ENCODE data around the gene INO80E.
A peak's percentile ranks its signal among the peaks of the same experiment; 100 is the strongest.
"Not testable (repeated sequence)": the region's sequence is repeated elsewhere in the genome, so short reads cannot be mapped to it uniquely, and the experiment has no call there.

Gene INO80E, protein sequence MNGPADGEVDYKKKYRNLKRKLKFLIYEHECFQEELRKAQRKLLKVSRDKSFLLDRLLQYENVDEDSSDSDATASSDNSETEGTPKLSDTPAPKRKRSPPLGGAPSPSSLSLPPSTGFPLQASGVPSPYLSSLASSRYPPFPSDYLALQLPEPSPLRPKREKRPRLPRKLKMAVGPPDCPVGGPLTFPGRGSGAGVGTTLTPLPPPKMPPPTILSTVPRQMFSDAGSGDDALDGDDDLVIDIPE

DNA sequence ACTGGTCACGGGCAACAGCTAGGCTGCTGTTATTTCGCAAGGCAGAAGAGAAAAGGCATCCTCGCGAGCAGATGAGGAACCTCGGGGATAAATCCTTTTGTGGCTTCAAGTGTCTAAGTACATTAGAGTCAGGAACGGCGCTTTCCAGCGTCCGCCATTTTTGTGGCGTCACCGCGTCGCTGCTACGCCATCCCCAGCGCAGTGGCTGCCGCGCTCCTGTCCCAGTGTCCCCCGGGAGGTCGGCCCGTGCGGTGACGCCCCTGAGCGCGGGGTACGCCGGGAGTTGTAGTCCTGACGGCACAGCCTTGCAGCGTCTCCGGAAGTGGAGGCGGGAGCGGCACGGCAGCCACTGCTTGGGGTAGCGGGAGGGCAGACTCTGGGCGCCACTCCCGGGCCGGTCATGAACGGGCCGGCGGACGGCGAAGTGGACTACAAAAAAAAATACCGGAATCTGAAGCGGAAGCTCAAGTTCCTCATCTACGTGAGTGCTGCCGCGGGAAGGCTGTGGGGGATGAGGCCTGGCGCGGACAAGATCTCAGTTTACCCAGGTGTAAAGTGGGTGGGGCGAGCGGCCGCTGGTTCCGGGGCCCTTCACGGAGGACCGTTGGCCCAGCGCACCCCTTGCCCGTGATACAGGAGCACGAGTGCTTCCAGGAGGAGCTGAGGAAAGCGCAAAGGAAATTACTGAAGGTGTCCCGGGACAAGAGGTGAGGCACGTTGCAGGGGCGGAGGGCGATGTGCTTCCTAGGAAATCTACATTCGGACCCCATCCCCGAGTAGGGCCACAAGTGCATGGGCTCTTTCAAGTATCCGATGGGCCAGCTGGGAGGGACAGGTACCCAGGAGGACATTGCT is at the start of gene INO80E:
INO80E (plus strand) TSS at position 331 of the 855 bp plus-strand sequence; CDS start at position 401, 70 bp downstream.
- peak; percentile 99 for DNase-seq (ENCODE audit: low spot score)

DNA sequence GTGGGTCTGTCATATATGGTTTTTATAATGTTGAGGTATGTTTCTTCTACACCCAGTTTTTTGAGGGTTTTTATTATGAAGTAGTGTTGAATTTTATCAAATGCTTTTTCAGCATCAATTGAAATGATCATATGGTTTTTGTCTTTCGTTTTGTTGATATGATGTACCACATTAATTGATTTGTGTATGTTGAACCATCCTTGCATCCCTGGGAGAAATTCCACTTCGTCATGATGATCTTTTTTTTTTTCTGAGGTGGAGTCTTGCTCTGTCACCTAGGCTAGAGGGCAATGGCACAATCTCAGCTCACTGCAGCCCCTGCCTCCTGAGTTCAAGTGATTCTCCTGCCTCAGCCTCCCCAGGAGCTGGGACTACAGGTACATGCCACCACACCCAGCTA is 48.1 kb upstream of the INO80E start:
- no peak for DNase-seq (ENCODE audit: low spot score)

DNA sequence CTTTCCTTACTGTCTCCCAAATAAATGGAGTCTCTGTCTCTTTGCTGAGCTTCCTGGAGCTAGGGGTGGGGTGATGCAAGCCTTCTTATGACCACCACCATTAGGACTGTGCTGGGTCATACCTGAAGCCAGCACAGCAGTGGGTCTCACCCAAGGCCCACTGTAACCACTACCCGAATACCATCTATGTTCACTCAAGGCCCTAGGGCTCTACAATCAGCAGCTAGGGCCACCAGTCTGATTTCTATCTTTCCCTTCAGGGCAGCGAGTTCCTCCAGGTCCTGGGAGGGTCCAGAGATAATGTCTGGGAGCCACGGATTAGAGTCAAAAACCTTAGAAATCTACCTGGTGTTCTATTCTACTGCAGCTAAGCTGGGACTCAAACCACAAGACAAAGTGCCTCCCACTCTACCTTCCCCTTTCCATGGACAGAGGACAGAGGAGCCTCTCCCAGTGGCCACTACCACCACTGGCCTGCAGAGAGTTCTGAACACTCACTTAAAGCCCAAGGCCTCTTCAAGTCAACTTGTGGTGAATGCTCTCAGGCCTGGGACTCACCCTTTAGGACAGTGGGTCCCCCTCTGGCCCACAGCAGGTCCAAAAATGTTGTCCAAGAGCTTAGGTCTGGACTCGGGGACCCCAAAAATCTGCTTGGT is 45.1 kb upstream of the INO80E start:
- DNase-seq (ENCODE audit: low spot score): no peak

DNA sequence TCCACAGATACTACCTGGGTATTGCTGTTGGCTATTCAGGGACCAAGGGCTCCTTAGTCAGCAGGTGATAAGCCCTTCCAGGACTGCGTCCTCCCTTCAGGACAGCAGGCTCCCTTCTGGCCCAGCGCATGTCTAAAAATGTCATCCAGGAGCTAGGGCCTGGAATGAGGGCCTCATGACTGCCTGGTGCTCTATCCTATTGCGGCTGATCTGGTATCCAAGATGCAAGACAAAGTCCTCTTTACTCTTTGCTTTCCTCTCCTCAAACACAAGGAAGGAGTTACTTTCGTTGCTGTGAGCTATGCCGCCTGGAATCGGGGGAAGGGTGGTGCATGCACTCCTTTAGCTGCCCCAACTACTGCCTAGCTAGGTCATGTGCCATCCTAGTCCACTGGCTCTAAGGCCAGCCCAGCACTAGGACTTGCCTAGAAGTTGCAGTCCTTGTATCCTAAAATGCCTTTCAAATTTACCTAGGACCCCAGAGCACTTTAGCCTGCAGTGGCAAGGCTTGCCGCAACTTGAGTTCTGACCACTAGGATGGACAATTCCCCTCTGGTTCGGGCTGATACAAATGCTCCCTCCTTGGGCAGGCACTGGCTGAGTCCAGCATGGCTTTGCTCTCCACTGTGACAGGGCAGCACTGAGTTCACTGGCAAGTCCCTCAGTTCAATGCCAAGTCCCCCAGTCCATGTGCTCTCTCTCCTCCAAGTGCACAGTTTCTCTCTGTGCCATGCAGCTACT is 44.2 kb upstream of the INO80E start:
- no peak for DNase-seq (ENCODE audit: low spot score)

DNA sequence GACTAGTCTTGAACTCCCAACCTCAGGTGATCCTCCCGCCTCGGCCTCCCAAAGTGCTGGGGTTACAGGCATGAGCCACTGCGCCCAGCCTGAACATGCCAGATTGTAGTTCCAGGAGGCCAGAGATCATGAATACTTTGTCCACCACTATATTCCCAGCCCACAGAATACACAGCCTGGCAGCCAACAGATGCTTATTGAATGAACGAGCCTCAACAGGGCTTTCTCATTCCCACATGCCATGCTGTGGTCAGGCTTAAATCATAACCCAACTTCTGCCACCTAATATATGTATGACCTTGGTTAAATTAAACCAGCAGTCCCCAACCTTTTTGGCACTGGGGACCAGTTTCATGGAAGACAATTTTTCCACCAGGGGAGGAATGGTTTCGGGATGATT is 37.3 kb upstream of the INO80E start:
- no peak for DNase-seq (ENCODE audit: low spot score)

DNA sequence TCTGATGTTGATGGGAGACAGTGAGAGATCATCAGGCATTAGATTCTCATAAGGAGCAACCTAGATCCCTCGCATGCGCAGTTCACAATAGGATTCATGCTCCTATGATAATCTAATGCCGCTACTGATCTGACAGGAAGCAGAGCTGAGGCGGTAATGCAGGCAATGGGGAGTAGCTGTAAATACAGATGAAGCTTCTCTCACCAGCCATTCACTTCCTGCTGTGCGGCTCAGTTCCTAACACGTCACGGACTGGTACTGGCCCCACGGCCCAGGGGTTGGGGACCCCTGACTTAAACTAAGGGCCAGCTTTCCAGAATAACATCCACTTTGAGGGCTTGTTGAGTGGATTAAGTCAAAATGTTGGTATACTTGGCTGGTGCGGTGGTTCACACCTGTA is 36.7 kb upstream of the INO80E start:
- no peak for DNase-seq (ENCODE audit: low spot score)

DNA sequence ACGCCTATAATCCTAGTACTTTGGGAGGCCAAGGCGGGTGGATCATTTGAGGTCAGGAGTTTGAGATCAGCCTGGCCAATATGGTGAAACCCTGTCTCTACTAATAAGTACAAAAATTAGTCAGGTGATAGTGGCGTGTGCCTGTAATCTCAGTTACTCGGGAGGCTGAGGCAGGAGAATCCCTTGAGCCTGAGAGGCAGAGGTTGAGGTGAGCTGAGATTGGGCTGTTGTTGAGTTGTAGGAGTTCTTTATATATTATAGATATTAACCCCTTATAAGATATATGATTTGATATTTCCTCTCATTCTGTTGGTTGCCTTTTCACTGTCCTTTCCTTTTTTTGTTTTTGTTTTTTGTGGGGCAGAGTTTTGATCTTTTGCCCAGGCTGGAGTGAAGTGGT is 36.2 kb upstream of the INO80E start:
- not testable (repeated sequence) for DNase-seq (ENCODE audit: low spot score)

DNA sequence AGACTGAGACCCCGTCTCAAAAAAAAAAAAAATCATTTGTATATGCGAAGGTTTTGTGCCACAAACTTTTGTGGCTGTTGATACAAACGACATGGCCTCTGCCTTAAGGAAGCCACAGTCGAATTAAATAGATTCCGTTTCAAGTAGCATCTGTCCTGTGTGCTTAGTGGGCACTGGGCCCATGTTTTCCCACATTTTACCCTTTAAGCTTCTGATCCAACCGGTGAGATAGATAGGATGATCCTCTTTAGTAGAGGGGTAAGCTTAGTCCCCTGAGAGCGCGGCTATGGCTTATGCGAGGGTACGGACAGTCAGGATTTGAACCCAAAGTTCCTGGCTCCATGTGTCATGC is 34.9 kb upstream of the INO80E start:
- no peak for DNase-seq (ENCODE audit: low spot score)

DNA sequence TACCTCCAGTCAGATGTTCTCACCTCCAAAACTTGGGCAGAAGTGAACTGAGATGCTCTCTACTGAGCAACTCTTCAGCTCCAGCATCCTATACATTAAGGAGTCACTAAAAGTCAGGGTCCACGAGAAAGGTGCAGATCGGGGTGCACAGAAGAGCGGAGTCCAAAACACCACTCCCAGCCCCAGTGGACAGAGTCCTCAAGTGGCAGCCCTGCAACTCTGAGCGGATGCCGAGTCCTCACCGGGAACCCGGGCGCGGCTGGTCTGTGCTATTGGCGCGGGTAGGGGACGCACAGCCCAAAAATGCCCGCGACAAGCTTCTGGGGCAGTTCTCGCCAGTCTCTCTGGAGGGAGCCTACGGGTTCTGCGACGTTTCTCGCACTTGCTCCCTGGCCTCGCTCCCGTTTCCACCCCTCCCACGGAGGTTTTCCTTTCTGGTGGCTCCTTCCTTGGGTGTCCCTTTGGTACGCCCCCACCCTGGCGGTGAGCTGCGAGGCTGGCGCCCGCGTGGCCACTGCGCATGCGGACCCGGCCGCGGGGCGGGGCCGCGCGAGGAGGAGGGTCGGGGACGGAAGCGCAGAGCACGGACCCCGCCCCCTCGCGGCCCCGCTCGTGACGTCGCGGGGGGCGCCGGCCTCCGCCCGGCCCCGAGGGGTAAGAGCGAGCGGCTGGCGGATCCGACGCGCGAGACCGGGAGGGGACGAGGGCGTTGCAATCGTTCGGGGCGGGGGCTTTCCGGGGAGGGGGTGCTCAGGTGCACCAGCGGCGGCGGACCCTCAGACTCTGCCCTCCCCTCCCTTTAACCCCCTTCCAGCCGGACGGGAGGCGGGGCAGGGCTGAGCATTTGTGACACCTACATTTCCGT is 34.3 kb upstream of the INO80E start, which contains the start of gene TMEM219:
TMEM219 (plus strand) TSS at position 601 of the 865 bp plus-strand sequence. CDS start 1,065 bp downstream, outside the sequence.
- peak; percentile 94 for DNase-seq (ENCODE audit: low spot score)

DNA sequence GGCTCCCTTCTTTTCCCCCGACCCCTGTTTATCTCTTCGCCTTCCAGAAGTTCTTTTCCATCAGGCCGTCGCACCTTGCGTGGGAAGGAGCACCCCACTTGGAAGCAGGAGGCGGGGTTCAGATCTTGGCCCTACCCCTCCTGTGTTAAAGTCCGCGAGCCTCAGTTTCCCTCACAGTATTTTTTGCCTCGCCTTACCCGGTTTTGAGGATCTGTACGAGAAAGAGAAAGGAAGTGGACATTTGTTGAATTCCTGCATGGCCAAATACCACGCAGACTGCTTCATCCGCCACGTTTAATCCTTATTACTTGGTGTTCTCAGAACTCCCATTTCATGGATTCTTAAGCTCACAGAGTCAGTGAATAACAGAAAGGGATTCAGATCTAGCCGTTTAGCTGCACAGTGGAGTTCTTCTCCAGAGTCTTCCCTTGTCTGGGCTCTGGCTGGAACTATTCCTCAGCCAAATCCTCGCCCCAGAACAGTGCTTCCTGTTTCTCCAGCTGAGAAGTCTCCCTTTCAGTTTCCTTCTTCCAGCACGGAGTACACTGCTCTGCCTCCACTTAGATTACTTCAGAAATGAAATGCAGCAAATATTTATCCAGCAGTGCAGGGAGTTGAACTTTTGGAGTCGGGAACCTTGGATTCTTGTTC is 33.6 kb upstream of the INO80E start:
- DNase-seq (ENCODE audit: low spot score): no peak

DNA sequence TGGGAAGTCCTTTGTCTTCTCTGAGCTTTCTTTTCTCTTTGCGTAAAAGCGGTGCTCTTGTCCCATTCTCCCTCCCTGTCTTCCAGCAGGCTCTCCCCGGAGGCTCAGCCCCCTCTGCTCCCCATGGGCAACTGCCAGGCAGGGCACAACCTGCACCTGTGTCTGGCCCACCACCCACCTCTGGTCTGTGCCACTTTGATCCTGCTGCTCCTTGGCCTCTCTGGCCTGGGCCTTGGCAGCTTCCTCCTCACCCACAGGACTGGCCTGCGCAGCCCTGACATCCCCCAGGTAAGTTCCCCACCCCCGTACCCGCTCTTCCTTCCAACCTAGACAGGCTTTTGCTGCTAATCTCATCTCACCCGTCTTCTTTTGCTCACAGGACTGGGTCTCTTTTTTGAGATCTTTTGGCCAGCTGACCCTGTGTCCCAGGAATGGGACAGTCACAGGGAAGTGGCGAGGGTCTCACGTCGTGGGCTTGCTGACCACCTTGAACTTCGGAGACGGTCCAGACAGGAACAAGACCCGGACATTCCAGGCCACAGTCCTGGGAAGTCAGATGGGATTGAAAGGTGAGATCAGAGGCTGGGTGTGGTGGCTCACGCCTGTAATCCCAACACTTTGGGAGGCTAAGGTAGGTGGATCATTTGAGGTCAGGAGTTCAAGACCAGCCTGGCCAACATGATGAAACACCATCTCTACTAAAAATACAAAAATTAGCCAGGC is 32.9 kb upstream of the INO80E start:
- no peak for DNase-seq (ENCODE audit: low spot score)

DNA sequence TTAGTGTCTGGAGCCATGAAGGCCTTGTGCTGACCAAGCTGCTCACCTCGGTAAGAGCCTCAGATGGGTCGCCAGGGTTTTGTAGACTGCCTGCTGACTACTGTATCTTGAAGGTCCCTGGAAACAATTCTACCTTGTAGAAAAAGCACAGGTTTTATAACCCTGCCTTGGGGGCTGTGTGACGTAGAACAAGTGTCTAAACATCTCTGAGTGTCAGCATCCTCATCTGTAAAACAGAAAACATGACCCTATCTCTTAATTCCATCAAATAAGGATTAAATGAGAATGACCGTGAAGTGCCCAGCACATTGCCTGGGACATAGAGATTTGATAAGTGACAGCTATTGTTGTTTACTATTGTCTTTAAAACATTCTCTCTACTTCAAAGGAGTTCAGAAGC is 27.8 kb upstream of the INO80E start:
- no peak for DNase-seq (ENCODE audit: low spot score)

DNA sequence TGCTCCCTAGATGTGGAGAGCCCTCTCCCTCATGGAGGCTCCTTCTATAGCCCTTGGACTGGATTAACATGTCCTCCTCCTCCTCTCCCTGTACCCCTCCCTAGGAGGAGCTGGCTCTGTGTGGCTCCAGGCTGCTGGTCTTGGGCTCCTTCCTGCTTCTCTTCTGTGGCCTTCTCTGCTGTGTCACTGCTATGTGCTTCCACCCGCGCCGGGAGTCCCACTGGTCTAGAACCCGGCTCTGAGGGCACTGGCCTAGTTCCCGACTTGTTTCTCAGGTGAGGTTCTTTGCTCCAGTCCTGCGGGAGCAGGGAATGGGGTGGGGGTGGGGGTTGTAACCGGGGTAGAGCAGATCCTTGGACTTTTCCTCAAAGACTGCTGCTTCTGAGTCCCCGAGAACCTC is 24.7 kb upstream of the INO80E start:
- DNase-seq (ENCODE audit: low spot score): no peak

DNA sequence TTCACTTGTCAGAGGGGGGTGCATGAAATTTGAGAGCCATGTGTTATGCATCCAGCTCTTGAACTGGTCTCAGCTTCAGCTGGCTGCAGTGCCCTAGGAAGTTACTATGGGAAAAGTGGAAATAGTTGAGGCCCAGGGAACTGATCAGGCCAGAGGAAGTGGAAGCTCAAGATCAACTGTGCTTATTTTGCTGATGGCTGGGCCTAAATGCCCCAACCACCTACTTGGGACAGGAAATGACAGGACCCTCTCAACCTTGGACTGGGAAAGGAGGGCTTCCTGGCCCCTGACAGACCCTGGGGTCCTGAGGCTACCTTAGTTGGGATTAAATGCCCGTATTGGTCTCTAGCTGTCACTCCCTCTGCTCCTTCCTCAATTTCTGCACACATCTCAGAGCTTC is 23.5 kb upstream of the INO80E start:
- DNase-seq (ENCODE audit: low spot score): no peak

DNA sequence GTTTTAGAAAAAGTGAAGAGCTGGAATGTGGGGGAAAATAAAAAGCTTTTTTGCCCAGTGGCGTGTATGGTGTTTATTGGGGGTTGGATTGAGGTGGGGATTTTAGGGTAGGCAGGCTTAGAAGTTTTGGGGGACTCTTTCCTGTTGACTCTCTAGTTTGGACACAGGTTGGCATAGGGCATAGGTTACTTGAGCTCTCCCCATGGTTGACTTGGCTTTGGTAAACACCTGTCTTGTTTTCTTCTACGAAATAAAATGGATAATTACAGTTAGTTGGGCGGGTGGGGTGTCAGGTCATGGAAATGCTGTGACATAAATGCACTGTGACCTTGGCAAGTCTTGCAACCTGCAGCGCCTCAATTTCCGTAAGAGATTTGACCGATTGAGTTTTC is 23.1 kb upstream of the INO80E start:
- peak; percentile 41 for DNase-seq (ENCODE audit: low spot score)

DNA sequence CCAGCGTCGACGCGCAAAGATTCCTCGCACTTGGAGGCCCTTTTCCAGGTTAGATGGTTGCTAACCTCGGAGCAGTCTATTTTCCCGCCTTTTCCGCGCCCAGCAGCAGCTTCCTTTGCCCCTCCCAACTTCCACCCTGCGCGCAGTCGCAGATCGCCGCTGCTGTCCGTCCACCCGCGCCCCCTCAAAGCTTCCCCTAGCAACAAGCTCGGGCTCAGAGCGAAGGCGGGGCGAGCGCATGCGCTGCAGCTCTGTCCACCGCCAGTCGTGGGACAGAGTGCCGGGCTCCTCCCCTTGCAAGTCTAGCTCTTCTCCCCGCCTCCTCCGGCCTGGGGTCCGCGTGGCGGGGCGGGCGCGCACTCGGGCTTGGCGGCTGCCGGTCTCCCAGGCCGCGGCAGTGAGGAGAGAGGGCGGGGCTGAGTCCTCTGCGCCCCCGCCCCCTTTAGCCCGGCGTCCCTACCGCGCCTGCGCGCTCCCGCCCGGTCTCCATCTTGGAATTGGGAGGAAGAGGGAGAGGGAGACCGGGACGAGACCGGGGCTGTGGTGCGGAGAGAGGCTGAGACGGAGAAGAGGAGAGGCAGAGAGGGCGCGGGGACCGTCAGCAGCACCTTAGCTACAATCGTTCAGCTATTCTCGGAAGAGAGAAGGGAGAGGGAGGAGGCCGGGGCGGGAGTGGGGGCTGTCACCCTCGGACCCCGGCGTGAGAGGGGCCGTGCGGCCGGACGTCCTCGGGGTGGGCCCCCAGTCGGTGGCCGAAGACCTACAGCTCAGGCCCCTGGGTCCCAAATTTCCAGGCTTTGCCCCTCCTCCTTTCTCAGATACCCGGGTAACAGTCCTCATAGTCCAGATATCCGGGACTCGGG is 22.4 kb upstream of the INO80E start, which contains the start of gene TAOK2:
TAOK2 (plus strand) TSS at position 485 of the 863 bp plus-strand sequence. CDS start 3,905 bp downstream, outside the sequence.
- DNase-seq (ENCODE audit: low spot score): peak; percentile 99

DNA sequence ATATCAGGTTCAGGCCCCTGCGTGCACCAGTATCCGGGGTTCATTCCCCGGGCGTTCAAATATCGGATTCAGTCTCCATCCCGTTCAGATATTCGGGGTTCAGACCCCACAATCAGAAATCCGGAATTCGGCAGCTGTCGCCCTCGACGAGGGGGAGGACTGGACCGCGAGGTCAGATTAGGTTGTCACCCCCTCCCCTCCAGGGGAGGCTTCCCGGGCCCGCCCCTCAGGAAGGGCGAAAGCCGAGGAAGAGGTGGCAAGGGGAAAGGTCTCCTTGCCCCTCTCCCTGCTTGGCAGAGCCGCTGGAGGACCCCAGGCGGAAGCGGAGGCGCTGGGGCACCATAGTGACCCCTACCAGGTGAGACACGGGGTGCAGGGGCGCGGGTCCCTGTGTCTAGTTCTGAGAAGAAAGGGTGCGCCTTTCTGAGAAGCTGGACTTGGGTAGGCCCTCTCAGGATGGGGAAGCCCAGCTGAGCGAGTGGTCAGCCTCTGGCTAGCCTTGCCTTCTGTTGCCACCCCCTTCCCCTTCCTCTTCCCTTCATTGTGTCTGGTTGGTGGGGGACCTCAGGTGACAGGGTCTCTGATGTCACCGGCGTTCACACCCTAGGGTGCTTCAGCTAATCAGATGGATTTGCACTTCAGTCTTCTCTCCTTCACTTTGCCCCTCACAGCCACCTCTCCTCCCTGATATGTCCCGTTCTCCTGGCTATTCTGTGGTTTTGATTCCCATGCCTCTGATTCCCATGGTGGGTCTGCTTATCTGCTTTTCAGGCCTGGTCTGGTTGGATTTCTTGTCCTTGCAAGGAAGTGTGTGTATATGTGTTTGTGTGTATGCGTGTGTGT is 21.5 kb upstream of the INO80E start:
- DNase-seq (ENCODE audit: low spot score): peak; percentile 52

DNA sequence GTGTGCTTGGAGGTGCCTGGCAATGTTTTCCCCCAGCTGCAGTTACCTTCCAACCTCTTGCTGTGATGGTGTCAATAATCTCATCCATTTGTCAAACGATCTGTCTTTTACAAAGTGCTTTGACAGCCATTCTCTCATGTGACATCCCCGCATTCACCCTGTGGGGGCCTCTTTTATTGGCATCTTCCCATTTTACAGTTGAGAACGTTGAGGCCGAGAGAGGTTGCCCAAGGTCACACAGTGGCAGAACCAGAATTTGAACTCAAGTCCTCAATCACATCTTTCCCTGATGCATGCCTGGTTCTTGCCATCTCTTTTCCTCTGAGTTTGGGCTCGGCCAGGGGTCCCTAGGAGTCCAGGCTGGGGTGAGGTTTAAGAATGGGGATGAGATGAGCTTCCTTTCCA is 20.9 kb upstream of the INO80E start:
- DNase-seq (ENCODE audit: low spot score): peak; percentile 35
